AG04450 (cell line): Measurements from ENCODE around the gene TUBB3. TPM values are rescaled to one million over a fixed set of nuclear protein-coding genes. Genes with fewer than 3 reads are reported as not detected.
"Not testable (repeated sequence)": the region's sequence is repeated elsewhere in the genome, so short reads cannot be mapped to it uniquely, and the experiment has no call there.

Experiments used
- CTCF ChIA-PET: fragments of 300-600, 350-600 bp; formaldehyde crosslinking; extraction: SDS; loops from one replicate; lab custom pipeline; 2022; ENCODE audit warnings: antibody characterized with exemption, inconsistent platforms; lab: Charles Lee
- POLR2A ChIA-PET: fragments of 350-600 bp; formaldehyde crosslinking; extraction: SDS; loops from one replicate; lab custom pipeline; 2021; ENCODE audit warnings: antibody characterized with exemption, inconsistent platforms; lab: Yijun Ruan, JAX
- DNase-seq: peaks from one replicate; pipeline ENCODE4 v3.0.0-alpha.2; 2011; ENCODE audit warnings: low read depth, low spot score
- H3K27ac ChIP-seq: one replicate; pipeline ENCODE4 v1.5.1; 2012; ENCODE audit warnings: low read depth, low read length, control low read depth
- H3K27me3 ChIP-seq: one replicate; pipeline ENCODE4 v1.6.0; 2012; ENCODE audit warnings: low read length; ENCODE audit not compliant: control insufficient read depth, insufficient read depth
- H3K4me3 ChIP-seq: 2 replicates; pipeline ENCODE4 v1.5.1; 2011; ENCODE audit warnings: mild to moderate bottlenecking, low read depth, low read length, control low read depth
- H3K9me3 ChIP-seq: 2 replicates; pipeline ENCODE4 v1.5.1; 2012; ENCODE audit warnings: low read length; ENCODE audit not compliant: control insufficient read depth, insufficient read depth
- polyA minus RNA-seq: library from RNA; depleted of rRNA, polyadenylated mRNA; stranded (reverse); fragments of >200 nt; gene quantifications from 2 replicates; pipeline ENCODE4 v1.2.3, GENCODE V29; 2011; rRNA and poly(A)+ RNA removed
- polyA plus RNA-seq: library from polyadenylated mRNA; depleted of rRNA; stranded (reverse); fragments of >200 nt; gene quantifications from 2 replicates; pipeline ENCODE4 v1.2.3, GENCODE V29; 2011; rRNA removed
- TF ChIP-seq, protein P1 (sequence below): IDR thresholded peaks from 2 replicates; pipeline ENCODE4 v1.5.1; 2011; ENCODE audit warnings: low read depth, low read length, control low read depth, inconsistent platforms

The TUBB3 gene
- polyA plus RNA-seq (129 and 173 TPM in 2 replicates), polyA minus RNA-seq (148 and 235 TPM in 2 replicates)

DNA sequence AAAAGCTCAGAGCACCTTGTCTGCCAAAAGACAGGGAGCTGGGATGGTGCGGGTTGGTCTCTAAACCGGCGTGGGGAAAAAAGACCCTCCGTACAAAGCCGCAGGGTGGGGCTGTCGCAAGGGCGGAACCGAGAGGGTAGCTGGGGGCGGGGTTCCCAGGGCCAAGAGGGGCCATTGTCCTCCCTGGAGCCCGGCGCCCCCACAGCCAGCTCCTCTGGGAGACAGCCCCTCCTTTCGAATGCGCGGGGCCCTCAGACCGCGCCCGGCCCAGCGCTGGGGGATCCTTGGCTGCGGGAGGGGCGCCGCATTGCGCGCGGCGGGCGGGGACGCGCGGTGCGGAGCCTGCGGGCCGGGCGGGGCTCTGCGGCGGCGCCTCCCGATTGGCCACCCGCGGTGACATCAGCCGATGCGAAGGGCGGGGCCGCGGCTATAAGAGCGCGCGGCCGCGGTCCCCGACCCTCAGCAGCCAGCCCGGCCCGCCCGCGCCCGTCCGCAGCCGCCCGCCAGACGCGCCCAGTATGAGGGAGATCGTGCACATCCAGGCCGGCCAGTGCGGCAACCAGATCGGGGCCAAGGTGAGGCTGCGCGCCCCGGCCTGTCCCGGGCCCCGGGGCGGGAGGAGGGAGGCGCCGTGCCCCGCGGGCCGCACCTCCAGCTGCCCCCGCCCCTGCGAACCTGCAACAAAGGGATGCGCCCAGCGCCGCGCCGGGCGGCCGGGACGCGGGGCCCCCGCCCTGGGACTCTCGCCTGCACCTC, at the start of gene TUBB3:
TSS of gene TUBB3 (plus strand) at position 459 of the 756 bp plus-strand sequence. CDS start at position 519, 60 bp downstream.
- POLR2A ChIA-PET: interaction anchor here (0.6 to 4.6 kb wide), 14 partner anchors 10 to 291 kb away, joined by 3 to 59 read pairs (median 4); partner anchors contain the start of genes DEF8 and TCF25
- TF ChIP-seq, protein P1, sequence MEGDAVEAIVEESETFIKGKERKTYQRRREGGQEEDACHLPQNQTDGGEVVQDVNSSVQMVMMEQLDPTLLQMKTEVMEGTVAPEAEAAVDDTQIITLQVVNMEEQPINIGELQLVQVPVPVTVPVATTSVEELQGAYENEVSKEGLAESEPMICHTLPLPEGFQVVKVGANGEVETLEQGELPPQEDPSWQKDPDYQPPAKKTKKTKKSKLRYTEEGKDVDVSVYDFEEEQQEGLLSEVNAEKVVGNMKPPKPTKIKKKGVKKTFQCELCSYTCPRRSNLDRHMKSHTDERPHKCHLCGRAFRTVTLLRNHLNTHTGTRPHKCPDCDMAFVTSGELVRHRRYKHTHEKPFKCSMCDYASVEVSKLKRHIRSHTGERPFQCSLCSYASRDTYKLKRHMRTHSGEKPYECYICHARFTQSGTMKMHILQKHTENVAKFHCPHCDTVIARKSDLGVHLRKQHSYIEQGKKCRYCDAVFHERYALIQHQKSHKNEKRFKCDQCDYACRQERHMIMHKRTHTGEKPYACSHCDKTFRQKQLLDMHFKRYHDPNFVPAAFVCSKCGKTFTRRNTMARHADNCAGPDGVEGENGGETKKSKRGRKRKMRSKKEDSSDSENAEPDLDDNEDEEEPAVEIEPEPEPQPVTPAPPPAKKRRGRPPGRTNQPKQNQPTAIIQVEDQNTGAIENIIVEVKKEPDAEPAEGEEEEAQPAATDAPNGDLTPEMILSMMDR: peak; percentile 21; the same call in 1 of the 2 replicates
- DNase-seq: no peak

DNA sequence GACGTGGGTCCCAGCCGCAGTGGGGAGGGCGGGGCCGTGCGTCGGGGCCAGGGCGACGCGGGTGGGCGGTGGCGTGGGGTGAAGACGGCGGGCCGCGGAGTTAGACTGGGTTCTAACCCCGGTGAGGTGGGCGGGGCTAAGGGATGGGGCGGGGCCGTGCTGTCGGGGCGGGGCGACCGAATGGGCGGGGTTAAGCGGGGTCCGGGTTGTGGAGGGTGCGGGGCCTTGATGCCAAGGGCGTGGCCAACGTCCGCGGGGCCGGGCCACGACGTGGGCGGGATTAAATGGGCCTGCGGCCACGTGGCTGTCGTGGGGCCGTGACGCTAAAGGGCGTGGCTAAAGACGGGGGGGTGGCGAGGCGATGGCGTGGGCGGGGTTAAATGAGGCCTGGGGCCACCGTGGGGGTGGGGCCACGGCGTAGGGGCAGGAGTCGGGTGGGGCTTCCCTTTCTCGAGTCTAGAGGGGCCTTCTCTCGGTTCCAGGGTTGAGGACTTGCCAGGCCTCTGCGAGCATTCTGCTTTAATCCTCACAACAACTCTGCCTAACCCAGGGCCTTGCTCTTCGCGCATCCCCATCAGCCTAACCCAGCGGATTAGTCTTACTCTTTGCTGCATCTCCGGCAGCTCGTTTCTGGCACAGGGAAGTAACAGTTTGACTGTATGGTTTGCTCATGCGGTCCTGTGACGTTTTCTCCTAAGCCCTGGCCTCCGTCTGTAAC, 49.0 kb upstream of the TUBB3 start:
- TF ChIP-seq, protein P1: no peak
- Histone ChIP-seq H3K27ac (peak overlapping the region; percentile 73), H3K27me3 (no peaks in the 10 kb centered on the region), H3K4me3 (peak overlapping the region; percentile 92), H3K9me3 (no peaks in the 10 kb centered on the region; the same call in 1 of the 2 replicates)
- POLR2A ChIA-PET: interaction anchor here (0.6 to 3.4 kb wide), 10 partner anchors 11 to 1257 kb away, joined by 3 to 59 read pairs (median 4); partner anchors contain the start of genes MC1R and TUBB3
- DNase-seq: peak; percentile 94
- CTCF ChIA-PET: interaction anchor here (0.9 to 1.2 kb wide), 2 partner anchors 13 to 45 kb away, joined by 5 to 9 read pairs; partner anchors contain the start of gene MC1R

More for the DNA sequence above, at the start of gene TUBB3:
- peak within 1 kb of the TSS; percentile 84 for H3K4me3 ChIP-seq
- no peaks in the 10 kb centered on the region for H3K27me3 ChIP-seq
- peak within 1 kb of the TSS; percentile 98 for H3K27ac ChIP-seq
- CTCF ChIA-PET: interaction anchor here (0.6 to 2.2 kb wide), 2 partner anchors 13 to 310 kb away, joined by 6 to 11 read pairs; partner anchors contain the start of gene DPEP1
- H3K9me3 ChIP-seq: no peaks in the 10 kb centered on the region; the same call in 1 of the 2 replicates

DNA sequence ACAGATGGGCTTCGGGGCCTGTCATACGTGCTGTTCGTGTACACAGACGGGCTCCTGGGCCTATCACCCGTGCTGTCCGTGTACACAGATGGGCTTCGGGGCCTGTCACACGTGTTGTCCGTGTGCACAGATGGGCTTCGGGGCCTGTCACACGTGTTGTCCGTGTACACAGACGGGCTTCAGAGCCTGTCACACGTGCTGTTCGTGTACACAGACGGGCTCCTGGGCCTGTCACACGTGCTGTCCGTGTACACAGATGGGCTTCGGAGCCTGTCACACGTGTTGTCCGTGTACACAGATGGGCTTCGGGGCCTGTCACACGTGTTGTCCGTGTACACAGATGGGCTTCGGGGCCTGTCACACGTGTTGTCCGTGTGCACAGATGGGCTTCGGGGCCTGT, 44.0 kb upstream of the TUBB3 start:
- CTCF ChIA-PET: interaction anchor here (1.5 kb wide), 1 partner anchor 39 kb away, joined by 4 read pairs; no protein-coding TSS in a partner anchor
- DNase-seq, POLR2A ChIA-PET, H3K4me3 ChIP-seq, H3K9me3 ChIP-seq, H3K27ac ChIP-seq, H3K27me3 ChIP-seq: not testable (repeated sequence)

DNA sequence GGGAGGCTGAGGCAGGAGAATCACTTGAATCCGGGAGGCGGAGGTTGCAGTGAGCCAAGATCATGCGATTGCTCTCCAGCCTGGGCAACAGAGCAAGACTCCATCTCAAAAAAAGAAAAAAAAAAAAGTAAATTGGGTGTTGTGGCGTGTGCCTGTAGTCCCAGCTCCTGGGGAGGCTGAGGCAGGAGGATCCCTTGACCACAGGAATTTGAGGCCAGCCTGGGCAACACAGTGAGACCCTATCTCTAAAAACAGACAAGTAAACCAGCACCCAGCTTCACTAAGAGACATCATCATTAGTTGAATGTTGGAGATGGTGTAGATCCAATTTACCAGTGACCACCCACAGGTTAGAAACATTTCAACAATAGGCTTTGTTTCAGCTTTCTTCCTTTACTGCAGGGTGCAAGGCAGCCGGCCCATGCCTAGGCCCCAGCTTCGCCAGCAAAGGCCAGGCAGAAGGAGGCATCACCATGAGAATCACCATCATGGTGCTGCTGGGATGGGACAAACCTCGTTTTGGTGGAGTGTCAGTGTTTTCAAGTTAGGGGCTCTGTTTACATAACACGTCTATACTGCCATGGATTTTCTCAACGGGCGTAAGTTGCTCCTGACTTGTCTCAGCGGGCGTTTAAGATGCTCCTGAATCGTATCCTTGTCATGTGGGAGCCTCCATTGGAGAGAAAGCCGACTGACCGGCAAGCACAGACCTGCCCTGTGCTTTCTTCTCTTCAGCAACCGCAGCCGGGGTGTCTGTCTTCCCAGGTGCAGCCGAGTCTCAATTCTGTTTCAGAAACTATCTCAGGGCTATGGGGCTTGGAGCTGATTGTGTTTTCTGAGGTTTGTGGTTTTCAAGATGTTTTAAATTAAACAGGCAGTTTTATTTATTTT, 42.4 kb upstream of the TUBB3 start:
- CTCF ChIA-PET: interaction anchor here (1.7 kb wide), 1 partner anchor 30 kb away, joined by 4 read pairs; no protein-coding TSS in a partner anchor

More for the DNA sequence above, 42.4 kb upstream of the TUBB3 start:
- POLR2A ChIA-PET: interaction anchor here (0.7 kb wide), 1 partner anchor 7 kb away, joined by 3 read pairs; the partner anchor contains the start of gene TCF25
- H3K9me3 ChIP-seq: no peaks in the 10 kb centered on the region
- TF ChIP-seq, protein P1: no peak
- H3K4me3 ChIP-seq: no peak overlapping the region
- no peak for DNase-seq
- no peaks in the 10 kb centered on the region for H3K27me3 ChIP-seq
- H3K27ac ChIP-seq: no peak overlapping the region
